Thoracic aorta (tissue), 2 donors: ENCODE results near the gene RFT1. TPM values are rescaled to one million over a fixed set of nuclear protein-coding genes. Genes with fewer than 3 reads are reported as not detected.

ENCODE experiments used
- ATAC-seq: fragments of 150-250 bp; one replicate; pipeline ENCODE4 v1.8.0; 2017; ENCODE audit warnings: low read depth; ENCODE audit not compliant: insufficient number of reproducible peaks, low FRiP score
- DNase-seq: peaks from one replicate; pipeline ENCODE4 v3.0.0-alpha.2; 2020; ENCODE audit warnings: low spot score
- H3K27ac ChIP-seq, 2 donors: fragments of 200-600 bp; sonication (generic); 1 replicate in 1 of 2; 2 replicates in 1 of 2; pipeline ENCODE4 v1.5.1; 2016; ENCODE audit warnings: mild to moderate bottlenecking in 2 of 2, moderate library complexity in 2 of 2
- H3K27me3 ChIP-seq: fragments of 200-600 bp; sonication (generic); replicated peaks from 2 replicates; pipeline ENCODE4 v1.6.0; 2016; ENCODE audit warnings: mild to moderate bottlenecking; ENCODE audit not compliant: insufficient read depth
- H3K36me3 ChIP-seq: fragments of 200-600 bp; sonication (generic); one replicate; pipeline ENCODE4 v1.5.1; 2016
- H3K4me1 ChIP-seq, 2 donors: fragments of 200-600 bp; sonication (generic); 1 replicate in 1 of 2; 2 replicates in 1 of 2; pipeline versions ENCODE4 v1.5.1 to v1.6.0; 2016; ENCODE audit warnings: low read depth in 2 of 2, mild to moderate bottlenecking in 1 of 2; ENCODE audit not compliant: control insufficient read depth in 1 of 2
- H3K4me3 ChIP-seq: fragments of 200-600 bp; sonication (generic); 2 replicates; pipeline ENCODE4 v1.5.1; 2016; ENCODE audit warnings: mild to moderate bottlenecking
- H3K9me3 ChIP-seq: fragments of 200-600 bp; sonication (generic); 2 replicates; pipeline ENCODE4 v1.5.1; 2016
- total RNA-seq, 2 donors: library from RNA; depleted of rRNA; stranded (reverse); fragments of >200 nt; gene quantifications; one replicate each; pipeline versions ENCODE4 v1.1.0 to v1.2.3, GENCODE V29; 2016
- TF ChIP-seq, protein P1 (sequence below): fragments of 200-600 bp; sonication (generic); IDR thresholded peaks from one replicate; pipeline ENCODE4 v1.5.1; 2019; ENCODE audit warnings: antibody characterized with exemption

Gene RFT1
- total RNA-seq, 2 donors from 2014 or later, result 7.0 to 17.6 TPM

- ATAC-seq, result no peak
- H3K27ac ChIP-seq, result no peak overlapping the region
- no peak for DNase-seq
- H3K4me1 ChIP-seq, result peaks cover 0 to 13% of the 10 kb centered on the region in 2 donors
- TF ChIP-seq, protein P1, sequence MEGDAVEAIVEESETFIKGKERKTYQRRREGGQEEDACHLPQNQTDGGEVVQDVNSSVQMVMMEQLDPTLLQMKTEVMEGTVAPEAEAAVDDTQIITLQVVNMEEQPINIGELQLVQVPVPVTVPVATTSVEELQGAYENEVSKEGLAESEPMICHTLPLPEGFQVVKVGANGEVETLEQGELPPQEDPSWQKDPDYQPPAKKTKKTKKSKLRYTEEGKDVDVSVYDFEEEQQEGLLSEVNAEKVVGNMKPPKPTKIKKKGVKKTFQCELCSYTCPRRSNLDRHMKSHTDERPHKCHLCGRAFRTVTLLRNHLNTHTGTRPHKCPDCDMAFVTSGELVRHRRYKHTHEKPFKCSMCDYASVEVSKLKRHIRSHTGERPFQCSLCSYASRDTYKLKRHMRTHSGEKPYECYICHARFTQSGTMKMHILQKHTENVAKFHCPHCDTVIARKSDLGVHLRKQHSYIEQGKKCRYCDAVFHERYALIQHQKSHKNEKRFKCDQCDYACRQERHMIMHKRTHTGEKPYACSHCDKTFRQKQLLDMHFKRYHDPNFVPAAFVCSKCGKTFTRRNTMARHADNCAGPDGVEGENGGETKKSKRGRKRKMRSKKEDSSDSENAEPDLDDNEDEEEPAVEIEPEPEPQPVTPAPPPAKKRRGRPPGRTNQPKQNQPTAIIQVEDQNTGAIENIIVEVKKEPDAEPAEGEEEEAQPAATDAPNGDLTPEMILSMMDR, result no peak
- H3K27me3 ChIP-seq, result no peaks in the 10 kb centered on the region
- H3K9me3 ChIP-seq, result no peaks in the 10 kb centered on the region
- no peak overlapping the region for H3K4me3 ChIP-seq
- H3K36me3 ChIP-seq, result peaks cover 31% of the 10 kb centered on the region
Measured at GRCh38 chr3:53174346-53175250, 44.4 kb upstream of the RFT1 start.

DNA sequence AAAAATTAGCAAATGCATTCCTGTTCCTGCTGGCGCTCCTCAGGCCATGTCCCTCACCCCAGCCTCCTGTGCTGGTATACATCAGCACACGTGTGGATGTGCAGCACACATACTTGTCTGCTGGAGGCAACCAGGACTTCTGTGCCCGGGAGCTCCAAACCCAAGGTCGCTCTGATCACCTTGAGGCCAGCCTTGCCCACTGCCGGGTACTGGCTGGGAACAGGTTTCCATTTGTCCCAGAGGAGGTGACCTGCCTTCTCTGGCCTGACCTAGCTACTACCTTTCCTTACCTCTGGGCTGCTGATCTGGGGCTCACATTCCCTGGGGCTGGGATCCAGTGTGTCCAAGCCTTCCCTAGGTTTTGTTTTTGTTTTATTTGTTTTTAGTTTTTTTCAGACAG, 42.9 kb upstream of the RFT1 start:
- Histone ChIP-seq H3K36me3 (peaks cover 18% of the 10 kb centered on the region), H3K9me3 (no peaks in the 10 kb centered on the region), H3K4me1 (peaks cover 0 to 16% of the 10 kb centered on the region in 2 donors), H3K4me3 (no peak overlapping the region), H3K27ac (no peak overlapping the region), H3K27me3 (no peaks in the 10 kb centered on the region)
- DNase-seq, result no peak
- TF ChIP-seq, protein P1, result no peak
- ATAC-seq, result no peak

GRCh38 chr3:53171827-53172505, 41.7 kb upstream of the RFT1 start:
- Histone ChIP-seq H3K27me3 (no peaks in the 10 kb centered on the region), H3K36me3 (peaks cover 18% of the 10 kb centered on the region), H3K9me3 (no peaks in the 10 kb centered on the region), H3K27ac (no peak overlapping the region), H3K4me1 (peaks cover 0 to 27% of the 10 kb centered on the region in 2 donors), H3K4me3 (no peak overlapping the region)
- DNase-seq (no peak), ATAC-seq (no peak)
- TF ChIP-seq, protein P1, result no peak

DNA sequence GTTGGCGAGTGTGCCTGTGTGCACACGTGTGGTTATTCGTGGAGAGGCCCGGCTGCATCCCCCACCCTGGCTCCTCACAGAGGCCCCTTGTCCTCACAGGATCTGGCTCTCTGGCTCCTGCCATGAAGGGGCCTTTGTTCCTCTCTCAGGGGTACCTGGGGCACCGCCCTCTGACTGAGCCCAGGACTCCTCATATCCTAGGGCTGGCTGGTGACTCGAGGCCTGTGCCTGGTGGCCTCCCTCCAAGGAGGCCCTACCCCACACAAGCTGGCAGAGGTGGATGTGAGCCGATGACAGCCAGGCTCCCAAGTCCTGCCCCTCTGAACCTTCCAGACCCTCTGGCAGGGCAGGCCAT, 40.8 kb upstream of the RFT1 start:
- peaks cover 4 to 37% of the 10 kb centered on the region in 2 donors for H3K4me1 ChIP-seq
- H3K27me3 ChIP-seq, result no peaks in the 10 kb centered on the region
- no peak for ATAC-seq
- H3K9me3 ChIP-seq, result no peaks in the 10 kb centered on the region
- DNase-seq, result no peak
- H3K4me3 ChIP-seq, result no peak overlapping the region
- peaks cover 13% of the 10 kb centered on the region for H3K36me3 ChIP-seq
- no peak overlapping the region for H3K27ac ChIP-seq
- TF ChIP-seq, protein P1, result no peak

- ATAC-seq, result no peak
Measured at GRCh38 chr3:53170325-53171063, 40.3 kb upstream of the RFT1 start.

More at GRCh38 chr3:53170325-53171063, 40.3 kb upstream of the RFT1 start:
- H3K4me1 ChIP-seq, result peaks cover 4 to 42% of the 10 kb centered on the region in 2 donors
- H3K27me3 ChIP-seq, result no peaks in the 10 kb centered on the region
- peaks cover 7% of the 10 kb centered on the region for H3K36me3 ChIP-seq
- no peak for DNase-seq
- TF ChIP-seq, protein P1, result no peak
- H3K9me3 ChIP-seq, result no peaks in the 10 kb centered on the region
- no peak overlapping the region for H3K27ac ChIP-seq
- H3K4me3 ChIP-seq, result peak overlapping the region; percentile 24
